Breast epithelium (tissue), 4 donors: Measurements from ENCODE around the gene TPK1. TPM values are rescaled to one million over a fixed set of nuclear protein-coding genes. Genes with fewer than 3 reads are reported as not detected.

Experiments
- DNase-seq, 2 donors: peaks; one replicate each; pipeline ENCODE4 v3.0.0-alpha.2; 2019; ENCODE audit warnings: low spot score in 2 of 2
- H3K27ac ChIP-seq, 2 donors: fragments of 200-600 bp; sonication (generic) in 1 of 2; one replicate each; pipeline ENCODE4 v1.5.1; 2016 to 2019; ENCODE audit warnings: mild to moderate bottlenecking in 1 of 2
- H3K27me3 ChIP-seq, 2 donors: fragments of 200-600 bp; sonication (generic) in 1 of 2; one replicate each; pipeline versions ENCODE4 v1.5.1 to v1.6.0; 2017 to 2019; ENCODE audit warnings: control low read depth in 1 of 2, mild to moderate bottlenecking in 1 of 2
- H3K36me3 ChIP-seq: fragments of 200-600 bp; one replicate; pipeline ENCODE4 v1.5.1; 2019
- H3K4me1 ChIP-seq, 2 donors: fragments of 200-600 bp; sonication (generic); one replicate each; pipeline ENCODE4 v1.5.1; 2016 to 2019; ENCODE audit warnings: control low read depth in 1 of 2
- H3K4me3 ChIP-seq, 3 donors: fragments of 200-600 bp; sonication (generic); 1 replicate in 2 of 3; 2 replicates in 1 of 3; pipeline ENCODE4 v1.5.1; 2016 to 2019; ENCODE audit warnings: mild to moderate bottlenecking in 3 of 3, moderate library complexity in 2 of 3
- H3K9me3 ChIP-seq, 2 donors: fragments of 200-600 bp; sonication (generic) in 1 of 2; one replicate each; pipeline ENCODE4 v1.5.1; 2016 to 2019; ENCODE audit warnings: control low read depth in 1 of 2
- CTCF ChIP-seq, 3 donors: fragments of 450-650 bp; IDR thresholded peaks; one replicate each; pipeline ENCODE4 v1.5.1; 2016 to 2017; ENCODE audit warnings: antibody characterized with exemption in 3 of 3, mild to moderate bottlenecking in 3 of 3, moderate library complexity in 3 of 3
- POLR2A ChIP-seq: fragments of 450-650 bp; IDR thresholded peaks from one replicate; pipeline ENCODE4 v1.6.1; 2016; ENCODE audit warnings: antibody characterized with exemption, mild to moderate bottlenecking, moderate library complexity
- POLR2AphosphoS5 ChIP-seq, 3 donors: sonication (generic); formaldehyde crosslinking; IDR thresholded peaks; one replicate each; pipeline ENCODE4 v1.6.1; 2017; ENCODE audit warnings: antibody characterized with exemption in 3 of 3
- intact Hi-C: fragments of 100-400 bp; cut with DNase I; formaldehyde crosslinking; loops from one replicate; pipeline ENCODE4 v1.15.1; 2023; ENCODE audit warnings: low total_unique reads
- total RNA-seq, 3 donors: library from RNA; depleted of rRNA; stranded (reverse); fragments of >200 nt; gene quantifications; one replicate each; pipeline ENCODE4 v1.1.0, GENCODE V29; 2016

TPK1 gene
- total RNA-seq, 3 donors from 2014 or later: 4.8 to 9.8 (median 7.9) TPM

GRCh38 chr7:144776447-144776846, 59.4 kb downstream of the TPK1 start:
- Histone ChIP-seq H3K9me3 (peaks cover 0 to 11% of the 10 kb centered on the region in 2 donors), H3K27me3 (no peaks in the 10 kb centered on the region), H3K27ac (no peak overlapping the region), H3K4me3 (no peak overlapping the region), H3K4me1 (no peaks in the 10 kb centered on the region), H3K36me3 (no peaks in the 10 kb centered on the region)
- no peak for DNase-seq
- TF ChIP-seq POLR2AphosphoS5 (IDR thresholded peaks at IDR 0.05): no peak
- no peak for TF ChIP-seq CTCF (IDR thresholded peaks at IDR 0.05)
- TF ChIP-seq POLR2A: no peak
- intact Hi-C loops: loop anchor here (5.0 kb wide), 1 partner anchor 551 kb away; no protein-coding TSS in a partner anchor

- DNase-seq: no peak
- intact Hi-C loops: loop anchor here (5.0 kb wide), 1 partner anchor 552 kb away; no protein-coding TSS in a partner anchor
- Histone ChIP-seq H3K4me1 (no peaks in the 10 kb centered on the region), H3K27me3 (no peaks in the 10 kb centered on the region), H3K9me3 (peaks cover 0 to 11% of the 10 kb centered on the region in 2 donors), H3K4me3 (no peak overlapping the region), H3K36me3 (no peaks in the 10 kb centered on the region), H3K27ac (no peak overlapping the region)
- no peak for TF ChIP-seq POLR2AphosphoS5 (IDR thresholded peaks at IDR 0.05)
- no peak for TF ChIP-seq POLR2A
- TF ChIP-seq CTCF (IDR thresholded peaks at IDR 0.05): no peak
These were observed 60.1 kb downstream of the TPK1 start for GRCh38 chr7:144775749-144776148.

DNA sequence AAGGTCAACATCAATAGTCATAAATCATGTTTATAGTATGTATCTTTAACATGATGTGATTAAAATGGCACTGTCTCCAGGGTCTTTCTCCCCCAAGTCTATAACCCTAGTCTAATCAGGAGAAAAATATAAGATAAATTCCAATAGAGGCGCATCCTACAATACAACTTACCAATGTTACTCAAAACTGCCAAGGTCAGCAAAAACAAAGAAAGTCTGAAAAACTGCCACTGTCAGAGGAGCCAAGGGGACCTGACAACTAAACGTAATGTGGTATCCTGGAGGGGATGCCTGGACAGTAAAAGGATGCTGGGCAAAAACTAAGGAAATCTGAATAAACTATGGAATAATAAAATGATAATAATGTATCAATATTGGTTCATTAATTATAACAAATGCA, 63.9 kb downstream of the TPK1 start:
- H3K4me3 ChIP-seq: no peak overlapping the region
- intact Hi-C loops: no loop called here
- H3K36me3 ChIP-seq: no peaks in the 10 kb centered on the region
- DNase-seq: no peak
- H3K9me3 ChIP-seq: no peaks in the 10 kb centered on the region
- H3K27me3 ChIP-seq: no peaks in the 10 kb centered on the region
- no peaks in the 10 kb centered on the region for H3K4me1 ChIP-seq
- H3K27ac ChIP-seq: no peak overlapping the region
- TF ChIP-seq POLR2AphosphoS5 (IDR thresholded peaks at IDR 0.05): no peak
- no peak for TF ChIP-seq POLR2A
- no peak for TF ChIP-seq CTCF (IDR thresholded peaks at IDR 0.05)

GRCh38 chr7:144771174-144771573, 64.7 kb downstream of the TPK1 start:
- no peak for TF ChIP-seq POLR2AphosphoS5 (IDR thresholded peaks at IDR 0.05)
- TF ChIP-seq CTCF (IDR thresholded peaks at IDR 0.05): no peak
- no peak for TF ChIP-seq POLR2A
- intact Hi-C loops: no loop called here
- no peak overlapping the region for H3K4me3 ChIP-seq

DNA sequence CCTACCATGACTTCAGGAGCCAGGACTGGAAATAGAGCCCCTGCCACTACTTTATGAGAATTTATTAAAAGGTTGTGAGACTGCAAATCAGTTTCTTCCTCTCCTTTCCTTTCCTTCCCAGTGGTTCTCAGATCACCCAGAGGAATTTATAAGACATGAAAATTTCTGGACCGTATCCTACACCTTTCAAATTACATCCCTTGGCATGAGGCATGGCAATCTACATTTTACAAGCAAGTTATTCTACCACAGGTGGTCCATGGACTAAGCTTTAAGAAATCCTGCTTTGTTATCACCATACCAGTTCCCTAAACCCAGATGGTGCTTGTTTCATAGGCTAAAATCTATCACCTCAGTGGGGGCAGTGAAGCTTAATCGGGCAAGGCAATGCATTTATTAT, 66.5 kb downstream of the TPK1 start:
- no peaks in the 10 kb centered on the region for H3K27me3 ChIP-seq
- H3K4me1 ChIP-seq: no peaks in the 10 kb centered on the region
- no peak for TF ChIP-seq CTCF (IDR thresholded peaks at IDR 0.05)
- TF ChIP-seq POLR2A: no peak
- no peak for TF ChIP-seq POLR2AphosphoS5 (IDR thresholded peaks at IDR 0.05)
- H3K9me3 ChIP-seq: no peaks in the 10 kb centered on the region
- no peak overlapping the region for H3K27ac ChIP-seq
- no peak for DNase-seq
- intact Hi-C loops: no loop called here
- no peak overlapping the region for H3K4me3 ChIP-seq
- peaks cover 4% of the 10 kb centered on the region for H3K36me3 ChIP-seq

More at GRCh38 chr7:144771174-144771573, 64.7 kb downstream of the TPK1 start:
- no peak overlapping the region for H3K27ac ChIP-seq
- H3K36me3 ChIP-seq: peaks cover 2% of the 10 kb centered on the region
- no peaks in the 10 kb centered on the region for H3K27me3 ChIP-seq
- H3K4me1 ChIP-seq: no peaks in the 10 kb centered on the region
- H3K9me3 ChIP-seq: no peaks in the 10 kb centered on the region
- DNase-seq: no peak
